Measurements from ENCODE around the gene UPF1. TPM values are rescaled to one million over a fixed set of nuclear protein-coding genes. Genes with fewer than 3 reads are reported as not detected.
A peak's percentile ranks its signal among the peaks of the same experiment; 100 is the strongest.

The UPF1 gene
- total RNA-seq, 1 donor from 2014 or later: 76.5 TPM

GRCh38 chr19:18894254-18895037 is 62.7 kb downstream of the UPF1 start:
- H3K4me3 Mint-ChIP-seq: peak overlapping the region; percentile 82

DNA sequence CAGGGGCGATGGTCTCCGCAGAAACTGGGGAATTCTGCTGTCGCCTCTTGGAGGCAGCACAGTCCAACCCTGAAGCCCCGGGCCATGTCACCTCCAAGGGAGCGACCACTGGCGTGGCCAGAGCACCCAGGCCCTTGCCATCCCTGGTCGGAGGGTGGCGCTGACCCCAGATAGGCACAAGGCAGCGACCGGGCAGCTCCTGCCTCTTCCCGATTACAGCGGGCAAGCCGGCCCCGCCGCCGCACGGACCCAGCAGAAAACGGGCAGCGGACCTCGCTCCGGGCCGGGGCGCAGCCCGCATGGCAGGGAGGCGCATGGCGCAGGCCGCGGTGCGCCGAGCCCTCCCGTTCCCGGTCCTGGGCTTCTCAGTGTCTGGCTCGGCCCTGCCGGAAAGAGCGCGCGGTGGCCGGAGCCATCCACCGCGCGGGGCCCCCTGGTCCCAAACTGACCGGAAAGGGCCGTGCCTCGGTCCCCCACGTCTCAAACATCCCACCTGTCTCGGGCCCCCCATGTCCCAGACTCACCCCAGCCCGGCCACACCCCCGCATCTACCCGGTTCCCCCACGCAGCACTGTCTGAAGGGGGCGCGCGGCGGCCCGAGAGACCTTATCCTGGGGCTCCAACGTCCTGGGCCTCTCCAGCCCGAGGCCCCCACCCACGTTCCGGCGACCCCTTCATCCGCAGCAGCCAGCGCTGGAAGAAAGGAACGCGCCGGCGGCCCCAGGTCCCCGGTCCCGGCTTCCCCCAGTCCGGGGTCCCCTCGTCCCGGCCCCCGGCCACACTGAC is 63.5 kb downstream of the UPF1 start:
- no peaks in the 10 kb centered on the region for H3K9me3 Mint-ChIP-seq
- peak; percentile 67 for TF ChIP-seq CTCF (conservative IDR thresholded peaks at IDR 0.05)
- peak overlapping the region; percentile 86 for H3K4me3 Mint-ChIP-seq
- DNase-seq (ENCODE audit: extremely low spot score, unreplicated experiment): no peak
- H3K4me1 Mint-ChIP-seq (ENCODE audit: unreplicated experiment): peaks cover 5% of the 10 kb centered on the region
- no peak overlapping the region for H3K27ac Mint-ChIP-seq
- H3K36me3 Mint-ChIP-seq: no peaks in the 10 kb centered on the region
- peaks cover 6% of the 10 kb centered on the region for H3K27me3 Mint-ChIP-seq

More at GRCh38 chr19:18894254-18895037, 62.7 kb downstream of the UPF1 start:
- Mint-ChIP-seq H3K4me1 (ENCODE audit: unreplicated experiment) (peaks cover 5% of the 10 kb centered on the region), H3K27me3 (peaks cover 6% of the 10 kb centered on the region), H3K36me3 (peaks cover 4% of the 10 kb centered on the region), H3K9me3 (no peaks in the 10 kb centered on the region), H3K27ac (no peak overlapping the region)
- no peak for TF ChIP-seq CTCF (conservative IDR thresholded peaks at IDR 0.05)
- DNase-seq (ENCODE audit: extremely low spot score, unreplicated experiment): no peak

DNA sequence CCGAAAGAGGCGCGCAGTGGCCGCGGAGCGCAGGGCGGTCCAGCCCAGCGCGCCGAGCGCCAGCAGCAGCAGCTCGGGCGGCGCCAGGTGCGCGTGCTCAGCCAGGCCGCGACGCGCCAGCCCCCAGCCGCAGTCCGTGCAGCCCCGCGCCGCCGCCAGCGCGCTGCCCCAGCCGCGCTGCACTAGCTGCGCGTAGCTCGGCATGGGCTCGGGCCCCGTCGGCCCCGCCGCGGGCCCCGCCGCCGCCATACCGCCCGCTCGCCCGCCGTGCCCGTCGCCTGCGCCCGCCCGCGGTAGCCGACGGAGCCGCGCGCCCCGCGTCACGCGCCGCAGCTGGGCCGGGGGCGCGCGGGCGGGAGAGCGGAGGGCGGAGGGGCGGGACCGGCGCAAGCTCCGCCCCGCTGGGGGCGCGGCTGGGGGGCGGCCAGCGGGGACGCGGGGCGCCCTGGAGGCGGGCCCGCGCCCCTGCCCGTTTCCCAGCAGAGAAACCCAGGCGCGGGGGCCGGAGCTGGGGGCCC is 64.1 kb downstream of the UPF1 start, which contains the start of gene CERS1:
Gene CERS1, minus strand, starts transcription at position 335 of the 518 bp plus-strand sequence. Its CDS starts 86 bp downstream, at position 249.
- no peak for DNase-seq (ENCODE audit: extremely low spot score, unreplicated experiment)
- TF ChIP-seq CTCF (conservative IDR thresholded peaks at IDR 0.05): no peak
- Mint-ChIP-seq H3K27me3 (peaks cover 6% of the 10 kb centered on the region), H3K4me3 (peak within 1 kb of the TSS; percentile 89), H3K4me1 (ENCODE audit: unreplicated experiment) (peaks cover 5% of the 10 kb centered on the region), H3K27ac (peak within 1 kb of the TSS; percentile 39), H3K36me3 (no peaks in the 10 kb centered on the region), H3K9me3 (no peaks in the 10 kb centered on the region)

DNA sequence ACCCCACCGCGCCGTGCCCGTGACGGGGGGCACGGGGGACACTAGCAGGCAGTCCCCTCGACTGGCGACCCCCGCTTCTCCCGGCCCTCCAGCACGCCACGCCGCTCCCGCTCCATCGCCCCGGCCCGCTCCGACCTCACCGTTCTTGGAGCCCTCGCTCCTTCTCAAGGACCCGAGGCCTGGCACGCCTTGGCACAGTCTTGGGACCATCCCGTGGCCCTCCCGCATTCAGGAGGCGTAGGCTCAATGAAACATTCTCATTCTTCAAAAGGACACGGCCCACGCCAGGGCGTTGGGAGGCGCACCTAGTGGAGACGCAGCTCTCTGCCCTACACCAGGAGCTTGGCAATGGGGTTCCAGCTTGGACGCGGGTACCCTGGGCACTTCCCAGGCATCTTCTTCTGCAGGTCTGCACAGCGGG is 64.7 kb downstream of the UPF1 start:
- no peak for TF ChIP-seq CTCF (conservative IDR thresholded peaks at IDR 0.05)
- H3K27ac Mint-ChIP-seq: no peak overlapping the region
- H3K9me3 Mint-ChIP-seq: no peaks in the 10 kb centered on the region
- H3K36me3 Mint-ChIP-seq: no peaks in the 10 kb centered on the region
- peaks cover 5% of the 10 kb centered on the region for H3K4me1 Mint-ChIP-seq (ENCODE audit: unreplicated experiment)
- peaks cover 6% of the 10 kb centered on the region for H3K27me3 Mint-ChIP-seq
- no peak for DNase-seq (ENCODE audit: extremely low spot score, unreplicated experiment)
- H3K4me3 Mint-ChIP-seq: peak overlapping the region; percentile 89

GRCh38 chr19:18897094-18898029 is 65.6 kb downstream of the UPF1 start:
- Mint-ChIP-seq H3K9me3 (no peaks in the 10 kb centered on the region), H3K4me3 (peak overlapping the region; percentile 89), H3K27ac (peak overlapping the region; percentile 39), H3K36me3 (no peaks in the 10 kb centered on the region), H3K4me1 (ENCODE audit: unreplicated experiment) (peaks cover 5% of the 10 kb centered on the region), H3K27me3 (peaks cover 6% of the 10 kb centered on the region)
- no peak for TF ChIP-seq CTCF (conservative IDR thresholded peaks at IDR 0.05)
- DNase-seq (ENCODE audit: extremely low spot score, unreplicated experiment): no peak

All from type B pancreatic cell (in vitro differentiated cells).